ENCODE measurements around the gene MAN1C1. TPM values are rescaled to one million over a fixed set of nuclear protein-coding genes. Genes with fewer than 3 reads are reported as not detected.
A peak's percentile ranks its signal among the peaks of the same experiment; 100 is the strongest.

Gene MAN1C1
- total RNA-seq, 1 experiment from 2014 or later = 1.5 TPM

GRCh38 chr1:25692560-25692959 lies 76.0 kb downstream of the MAN1C1 start:
- DNase-seq (ENCODE audit: low read depth, low spot score) (no peak), ATAC-seq (peak; percentile 69; the same call in 1 of the 2 replicates)
- in situ Hi-C loops (cut with HindIII; ENCODE audit: low pct_unique_long_range_greater_than_20kb, low sequenced_read_pairs) = no loop called here
- H3K4me3 ChIP-seq (ENCODE audit: low read depth in 2 of 2, low read length in 2 of 2) = no peak overlapping the region
- TF ChIP-seq TCF7L2 (IDR thresholded peaks at IDR 0.05; ENCODE audit: low read depth, low read length) = no peak
- TF ChIP-seq CTCF (IDR thresholded peaks at IDR 0.05) = no peak; the same call in 1 of the 2 replicates
- TF ChIP-seq SIN3A (IDR thresholded peaks at IDR 0.05; ENCODE audit: borderline replicate concordance, insufficient read depth, low read depth, low read length) = no peak
- TF ChIP-seq POLR2AphosphoS5 (IDR thresholded peaks at IDR 0.05; ENCODE audit: low read depth, low read length) = no peak
- TF ChIP-seq, protein P1, sequence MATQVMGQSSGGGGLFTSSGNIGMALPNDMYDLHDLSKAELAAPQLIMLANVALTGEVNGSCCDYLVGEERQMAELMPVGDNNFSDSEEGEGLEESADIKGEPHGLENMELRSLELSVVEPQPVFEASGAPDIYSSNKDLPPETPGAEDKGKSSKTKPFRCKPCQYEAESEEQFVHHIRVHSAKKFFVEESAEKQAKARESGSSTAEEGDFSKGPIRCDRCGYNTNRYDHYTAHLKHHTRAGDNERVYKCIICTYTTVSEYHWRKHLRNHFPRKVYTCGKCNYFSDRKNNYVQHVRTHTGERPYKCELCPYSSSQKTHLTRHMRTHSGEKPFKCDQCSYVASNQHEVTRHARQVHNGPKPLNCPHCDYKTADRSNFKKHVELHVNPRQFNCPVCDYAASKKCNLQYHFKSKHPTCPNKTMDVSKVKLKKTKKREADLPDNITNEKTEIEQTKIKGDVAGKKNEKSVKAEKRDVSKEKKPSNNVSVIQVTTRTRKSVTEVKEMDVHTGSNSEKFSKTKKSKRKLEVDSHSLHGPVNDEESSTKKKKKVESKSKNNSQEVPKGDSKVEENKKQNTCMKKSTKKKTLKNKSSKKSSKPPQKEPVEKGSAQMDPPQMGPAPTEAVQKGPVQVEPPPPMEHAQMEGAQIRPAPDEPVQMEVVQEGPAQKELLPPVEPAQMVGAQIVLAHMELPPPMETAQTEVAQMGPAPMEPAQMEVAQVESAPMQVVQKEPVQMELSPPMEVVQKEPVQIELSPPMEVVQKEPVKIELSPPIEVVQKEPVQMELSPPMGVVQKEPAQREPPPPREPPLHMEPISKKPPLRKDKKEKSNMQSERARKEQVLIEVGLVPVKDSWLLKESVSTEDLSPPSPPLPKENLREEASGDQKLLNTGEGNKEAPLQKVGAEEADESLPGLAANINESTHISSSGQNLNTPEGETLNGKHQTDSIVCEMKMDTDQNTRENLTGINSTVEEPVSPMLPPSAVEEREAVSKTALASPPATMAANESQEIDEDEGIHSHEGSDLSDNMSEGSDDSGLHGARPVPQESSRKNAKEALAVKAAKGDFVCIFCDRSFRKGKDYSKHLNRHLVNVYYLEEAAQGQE (IDR thresholded peaks at IDR 0.05; ENCODE audit: insufficient read depth in 1 of 2, low read depth in 2 of 2, low read length in 1 of 2) = no peak
- H3K4me1 ChIP-seq (ENCODE audit: control insufficient read depth, insufficient read depth, low read length) = no peaks in the 10 kb centered on the region
- no peaks in the 10 kb centered on the region for H3K36me3 ChIP-seq (ENCODE audit: control insufficient read depth, insufficient read depth, low read length)
- H3K27ac ChIP-seq (ENCODE audit: low read length) = no peak overlapping the region
- no peaks in the 10 kb centered on the region for H3K27me3 ChIP-seq (ENCODE audit: control insufficient read depth, insufficient read depth, low read length)
- ChIA-PET POLR2A (no interaction called here), CTCF (interaction anchor here (0.6 to 1.2 kb wide), 2 partner anchors 37 to 63 kb away, joined by 3 to 6 read pairs; no protein-coding TSS in a partner anchor)
- intact Hi-C loops (cut with micrococcal nuclease; ENCODE audit: unreplicated experiment) = no loop called here
- BruUV-seq (replicated peaks) = no TSS peak
- no peaks in the 10 kb centered on the region for H3K9me3 ChIP-seq (ENCODE audit: control insufficient read depth, insufficient read depth, low read depth, low read length)

DNA sequence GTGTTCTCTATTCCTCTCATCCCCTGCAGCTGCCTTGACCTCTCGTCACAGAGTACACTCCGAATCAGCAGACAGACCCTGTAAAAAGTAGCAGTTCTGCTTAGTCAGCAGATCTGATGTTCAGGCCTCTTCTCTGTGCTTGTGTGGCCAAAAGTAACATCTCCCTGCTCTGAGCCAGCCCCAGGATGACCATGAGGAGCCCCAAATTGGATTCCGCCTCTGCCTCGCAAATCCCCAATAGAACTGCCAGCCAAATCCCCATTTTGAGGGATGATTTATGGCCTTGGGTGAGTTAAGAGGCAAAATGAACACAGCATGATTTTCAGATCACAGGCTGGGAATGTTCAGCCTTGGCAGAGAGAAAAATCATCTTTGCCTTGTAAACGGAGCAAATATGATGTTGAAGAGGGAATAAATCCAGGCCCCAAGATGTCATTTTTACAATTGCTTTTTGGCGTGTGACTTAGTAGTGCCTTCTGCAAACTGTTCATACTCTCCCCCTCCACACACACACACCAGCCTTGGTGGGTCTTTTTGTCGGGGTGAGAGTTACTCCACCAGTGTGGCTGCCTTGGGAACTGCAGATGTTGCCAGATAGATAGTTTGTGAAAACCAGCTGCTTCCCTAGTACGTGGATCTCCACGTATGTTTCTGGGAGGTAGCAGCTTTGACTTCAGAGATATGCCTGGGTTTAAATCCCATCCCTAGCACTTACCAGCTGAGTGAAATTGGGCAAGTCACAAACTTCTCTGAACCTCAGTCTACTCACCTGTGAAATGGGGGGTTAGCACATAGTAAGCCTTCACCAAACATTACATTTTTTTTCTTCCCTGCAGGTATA lies 77.8 kb downstream of the MAN1C1 start:
- H3K4me1 ChIP-seq (ENCODE audit: control insufficient read depth, insufficient read depth, low read length) = no peaks in the 10 kb centered on the region
- no peak for ATAC-seq
- intact Hi-C loops (cut with micrococcal nuclease; ENCODE audit: unreplicated experiment) (no loop called here), in situ Hi-C loops (cut with HindIII; ENCODE audit: low pct_unique_long_range_greater_than_20kb, low sequenced_read_pairs) (no loop called here)
- ChIA-PET CTCF (interaction anchor here (0.5 kb wide), 1 partner anchor 35 kb away, joined by 4 read pairs; no protein-coding TSS in a partner anchor), POLR2A (no interaction called here)
- no peaks in the 10 kb centered on the region for H3K27me3 ChIP-seq (ENCODE audit: control insufficient read depth, insufficient read depth, low read length)
- no peak for DNase-seq (ENCODE audit: low read depth, low spot score)
- H3K9me3 ChIP-seq (ENCODE audit: control insufficient read depth, insufficient read depth, low read depth, low read length) = no peaks in the 10 kb centered on the region
- TF ChIP-seq SIN3A (IDR thresholded peaks at IDR 0.05; ENCODE audit: borderline replicate concordance, insufficient read depth, low read depth, low read length) (no peak), CTCF (IDR thresholded peaks at IDR 0.05) (no peak), TCF7L2 (IDR thresholded peaks at IDR 0.05; ENCODE audit: low read depth, low read length) (no peak), POLR2AphosphoS5 (IDR thresholded peaks at IDR 0.05; ENCODE audit: low read depth, low read length) (no peak)
- TF ChIP-seq, protein P1 (IDR thresholded peaks at IDR 0.05; ENCODE audit: insufficient read depth in 1 of 2, low read depth in 2 of 2, low read length in 1 of 2) = no peak
- no peaks in the 10 kb centered on the region for H3K36me3 ChIP-seq (ENCODE audit: control insufficient read depth, insufficient read depth, low read length)
- H3K27ac ChIP-seq (ENCODE audit: low read length) = no peak overlapping the region
- no peak overlapping the region for H3K4me3 ChIP-seq (ENCODE audit: low read depth in 2 of 2, low read length in 2 of 2)
- BruUV-seq (replicated peaks) = no TSS peak
